Effector memory CD8-positive, alpha-beta T cell (primary cell): Measurements from ENCODE around the gene LGALS9C.
"Not testable (repeated sequence)": the region's sequence is repeated elsewhere in the genome, so short reads cannot be mapped to it uniquely, and the experiment has no call there.

Source experiments
- ATAC-seq: fragments of 150-1000 bp; cut with Tn5 transposase; replicated peaks from 2 replicates; pipeline ENCODE4 v1.10.0; 2021; ENCODE audit warnings: mild to moderate bottlenecking, moderate library complexity
- DNase-seq, 3 experiments: peaks; one replicate each; pipeline ENCODE4 v3.0.0; 2021
- H3K27ac Mint-ChIP-seq, 2 donors: one replicate each; pipeline ENCODE4 v1.8.0; 2022; ENCODE audit warnings: mild to moderate bottlenecking in 2 of 2, mixed read lengths in 2 of 2, moderate library complexity in 2 of 2
- H3K27me3 Mint-ChIP-seq, 2 donors: one replicate each; pipeline ENCODE4 v1.8.0; 2022; ENCODE audit warnings: mixed read lengths in 2 of 2
- H3K36me3 Mint-ChIP-seq: one replicate; pipeline ENCODE4 v1.8.0; 2022; ENCODE audit warnings: mild to moderate bottlenecking, moderate library complexity, mixed read lengths; ENCODE audit not compliant: insufficient read depth
- H3K4me1 Mint-ChIP-seq, 2 donors: one replicate each; pipeline ENCODE4 v1.8.0; 2022; ENCODE audit warnings: low read depth in 2 of 2, mixed read lengths in 2 of 2
- H3K4me3 Mint-ChIP-seq, 2 donors: one replicate each; pipeline ENCODE4 v1.8.0; 2022; ENCODE audit warnings: mild to moderate bottlenecking in 2 of 2, mixed read lengths in 2 of 2, moderate library complexity in 2 of 2
- H3K9me3 Mint-ChIP-seq, 2 donors: one replicate each; pipeline ENCODE4 v1.8.0; 2022; ENCODE audit warnings: mixed read lengths in 2 of 2
- total RNA-seq, 9 experiments: gene quantifications; one replicate each; lab custom pipeline; 2026; lab: John Stamatoyannopoulos, UW

The LGALS9C gene
- total RNA-seq = 0 to 0.13 (median 0) reads per million in 9 experiments

GRCh38 chr17:18476508-18477308 is at the start of gene LGALS9C:
Gene LGALS9C (plus strand): TSS chr17:18476789. CDS start chr17:18476855, 66 bp downstream.
- peak within 1 kb of the TSS in 1 of 2 donors; percentile 81 for H3K4me3 Mint-ChIP-seq
- ATAC-seq (peak; percentile 81), DNase-seq (peak; percentile 5 to 33 (median 23))
- H3K27me3 Mint-ChIP-seq, H3K4me1 Mint-ChIP-seq, H3K9me3 Mint-ChIP-seq, H3K36me3 Mint-ChIP-seq: not testable (repeated sequence)
- peak within 1 kb of the TSS in 1 of 2 donors; percentile 88 for H3K27ac Mint-ChIP-seq

DNA sequence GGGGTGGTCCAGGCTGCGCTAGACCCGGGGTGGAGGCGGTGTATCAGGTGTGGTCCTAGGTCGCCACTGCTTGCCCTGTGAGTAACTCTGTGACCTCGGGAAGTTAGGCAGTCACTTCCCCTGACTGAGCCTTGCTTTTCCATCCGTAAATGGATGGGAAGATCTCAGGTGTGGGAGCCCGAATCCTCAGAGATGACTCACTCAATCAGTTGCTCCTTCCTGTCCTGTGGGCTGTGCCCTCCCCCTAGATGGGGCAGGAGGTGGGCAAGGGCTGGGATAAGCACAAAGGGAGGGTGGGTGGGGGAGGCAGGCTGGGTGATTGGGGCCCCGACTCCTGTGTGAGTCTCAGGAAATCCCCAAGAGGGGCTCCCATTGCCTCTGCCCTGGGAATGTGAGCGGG is 44.4 kb upstream of the LGALS9C start:
- not testable (repeated sequence) for ATAC-seq, H3K36me3 Mint-ChIP-seq, H3K27ac Mint-ChIP-seq

GRCh38 chr17:18439465-18439870 is 37.1 kb upstream of the LGALS9C start:
- H3K27me3 Mint-ChIP-seq, H3K4me3 Mint-ChIP-seq, ATAC-seq, H3K4me1 Mint-ChIP-seq, H3K9me3 Mint-ChIP-seq, H3K27ac Mint-ChIP-seq, H3K36me3 Mint-ChIP-seq, DNase-seq: not testable (repeated sequence)

More for the DNA sequence above, 44.4 kb upstream of the LGALS9C start:
- not testable (repeated sequence) for H3K4me1 Mint-ChIP-seq, H3K9me3 Mint-ChIP-seq, DNase-seq, H3K4me3 Mint-ChIP-seq, H3K27me3 Mint-ChIP-seq

- ATAC-seq (peak; percentile 29), DNase-seq (peak in 2 of 3 experiments; percentile 26 to 31)
- H3K4me1 Mint-ChIP-seq, H3K9me3 Mint-ChIP-seq, H3K4me3 Mint-ChIP-seq, H3K36me3 Mint-ChIP-seq, H3K27ac Mint-ChIP-seq, H3K27me3 Mint-ChIP-seq: not testable (repeated sequence)
Observed at GRCh38 chr17:18442093-18442492, 34.5 kb upstream of the LGALS9C start.

- ATAC-seq, H3K27me3 Mint-ChIP-seq, H3K36me3 Mint-ChIP-seq: not testable (repeated sequence)
Observed at GRCh38 chr17:18442532-18442931, 34.1 kb upstream of the LGALS9C start.

DNA sequence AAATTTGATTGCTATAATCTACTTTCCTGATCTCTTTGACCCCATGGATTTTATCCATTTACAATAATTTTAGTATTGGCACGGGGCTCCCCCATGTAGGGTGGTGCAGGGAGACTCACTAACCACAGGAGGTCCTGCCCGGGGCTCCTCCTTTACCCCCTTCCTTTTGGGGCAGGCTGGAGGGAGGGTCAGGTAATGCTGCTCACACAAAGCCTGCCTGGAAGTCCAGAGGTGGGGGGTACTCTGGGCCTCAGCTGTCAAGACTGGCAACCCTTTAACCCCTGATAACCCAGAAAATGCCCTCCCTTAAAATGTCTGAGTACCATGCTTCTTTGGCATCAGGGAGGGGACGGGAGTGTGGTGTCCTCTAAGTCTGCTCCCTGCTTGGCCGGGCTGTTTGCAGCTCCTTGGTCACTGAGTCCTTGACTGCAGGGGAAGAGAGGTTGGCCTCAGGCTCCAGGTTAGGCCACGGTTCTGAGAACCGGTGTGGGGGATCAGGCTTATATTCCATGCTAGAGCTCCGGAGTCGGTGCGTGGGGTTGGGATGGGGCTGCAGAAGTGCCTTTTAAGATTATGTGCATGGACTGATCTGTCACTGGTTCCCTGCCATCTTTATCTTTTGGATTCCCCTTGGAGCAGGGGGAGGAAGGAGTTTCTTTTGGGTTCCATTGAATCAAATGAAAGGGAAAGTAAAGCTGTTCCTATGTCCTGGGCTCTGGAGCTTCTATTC is 28.9 kb upstream of the LGALS9C start:
- not testable (repeated sequence) for H3K27ac Mint-ChIP-seq, H3K9me3 Mint-ChIP-seq, ATAC-seq, H3K36me3 Mint-ChIP-seq, H3K4me3 Mint-ChIP-seq, H3K27me3 Mint-ChIP-seq, DNase-seq, H3K4me1 Mint-ChIP-seq

More at GRCh38 chr17:18442532-18442931, 34.1 kb upstream of the LGALS9C start:
- H3K4me3 Mint-ChIP-seq, H3K4me1 Mint-ChIP-seq, H3K27ac Mint-ChIP-seq, H3K9me3 Mint-ChIP-seq, DNase-seq: not testable (repeated sequence)

DNA sequence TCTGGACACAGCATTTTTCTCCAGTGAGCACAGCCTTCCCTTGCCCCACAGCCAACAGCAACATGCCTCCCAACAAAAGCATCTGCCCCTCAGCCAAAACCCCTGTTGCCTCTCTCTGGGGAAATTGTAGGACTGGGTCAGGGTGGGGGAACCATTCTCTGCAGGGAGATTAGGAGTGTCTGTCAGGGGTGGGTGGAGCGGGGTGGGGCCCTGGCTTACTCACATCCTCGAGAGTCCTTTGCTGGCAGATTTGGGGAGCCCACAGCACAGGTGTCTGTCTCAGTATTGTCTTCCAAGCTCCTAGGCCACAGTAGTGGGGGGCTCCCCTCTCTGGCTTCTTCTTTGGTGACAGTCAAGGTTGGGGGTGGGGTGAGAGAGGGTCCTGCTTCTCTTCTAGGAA is 28.3 kb upstream of the LGALS9C start:
- H3K27ac Mint-ChIP-seq, H3K27me3 Mint-ChIP-seq, H3K9me3 Mint-ChIP-seq, H3K4me3 Mint-ChIP-seq, H3K36me3 Mint-ChIP-seq, H3K4me1 Mint-ChIP-seq, DNase-seq, ATAC-seq: not testable (repeated sequence)

- not testable (repeated sequence) for H3K36me3 Mint-ChIP-seq, H3K4me1 Mint-ChIP-seq, H3K9me3 Mint-ChIP-seq, H3K27me3 Mint-ChIP-seq, H3K4me3 Mint-ChIP-seq, ATAC-seq, H3K27ac Mint-ChIP-seq, DNase-seq
Observed at GRCh38 chr17:18449833-18450232, 26.8 kb upstream of the LGALS9C start.

GRCh38 chr17:18450998-18451397 is 25.6 kb upstream of the LGALS9C start:
- not testable (repeated sequence) for H3K4me3 Mint-ChIP-seq, H3K9me3 Mint-ChIP-seq, H3K27ac Mint-ChIP-seq, H3K4me1 Mint-ChIP-seq, H3K27me3 Mint-ChIP-seq, H3K36me3 Mint-ChIP-seq, DNase-seq, ATAC-seq

- not testable (repeated sequence) for H3K27me3 Mint-ChIP-seq, H3K36me3 Mint-ChIP-seq, H3K4me3 Mint-ChIP-seq, H3K27ac Mint-ChIP-seq, H3K9me3 Mint-ChIP-seq, H3K4me1 Mint-ChIP-seq, DNase-seq, ATAC-seq
Observed at GRCh38 chr17:18451969-18452368, 24.6 kb upstream of the LGALS9C start.

DNA sequence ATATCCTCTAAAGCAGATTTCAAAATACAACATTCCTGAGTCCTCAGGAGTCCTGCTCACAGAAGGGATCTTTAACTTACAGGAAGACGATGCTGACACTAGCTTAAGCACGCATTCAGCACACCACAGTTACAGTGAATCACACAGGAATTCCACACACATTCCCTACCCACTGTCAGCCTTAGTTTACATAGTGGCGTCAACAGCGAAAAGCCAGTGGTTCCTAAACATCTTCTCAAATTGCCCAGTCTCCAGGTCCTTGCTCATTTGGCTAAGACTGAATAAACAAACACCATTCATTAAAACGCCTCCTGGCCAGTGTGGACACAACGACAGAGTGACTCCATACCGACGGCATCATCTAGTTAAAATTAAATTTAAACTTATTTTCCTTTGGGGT is 17.6 kb upstream of the LGALS9C start:
- ATAC-seq = not testable (repeated sequence)

DNA sequence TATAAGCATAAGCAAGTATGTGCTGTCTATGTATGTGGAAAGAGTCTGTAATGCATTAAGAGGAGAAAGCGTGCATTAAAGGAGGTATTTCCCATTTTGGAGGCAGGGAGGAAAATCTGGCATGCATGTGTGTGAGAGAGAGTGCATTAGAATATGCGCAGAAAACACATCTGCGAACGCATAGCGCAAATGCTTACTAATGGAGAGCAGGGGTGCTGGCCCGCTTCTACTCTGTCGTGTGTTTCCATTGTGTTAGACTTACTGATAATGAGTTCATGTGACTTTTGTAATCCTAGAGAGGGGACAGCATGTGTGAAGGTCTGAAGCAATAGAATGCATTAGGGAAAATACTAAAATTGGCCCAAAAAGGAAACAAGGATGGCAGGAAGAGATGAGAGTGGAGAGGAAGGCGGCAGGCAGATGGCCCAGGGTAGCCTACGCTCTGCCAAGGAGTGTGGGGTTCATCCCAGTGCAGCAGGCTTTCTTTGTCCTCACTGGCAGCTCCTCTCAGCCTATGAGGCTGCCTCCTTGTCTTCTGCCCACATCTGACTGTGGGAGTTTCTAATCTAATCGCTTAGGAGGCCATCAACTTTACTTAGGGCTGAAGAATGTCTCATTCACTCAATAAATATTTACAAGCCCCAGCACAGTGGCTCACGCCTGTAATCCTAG is 12.6 kb upstream of the LGALS9C start:
- DNase-seq, H3K27ac Mint-ChIP-seq, H3K4me1 Mint-ChIP-seq, H3K9me3 Mint-ChIP-seq, H3K4me3 Mint-ChIP-seq, ATAC-seq, H3K36me3 Mint-ChIP-seq, H3K27me3 Mint-ChIP-seq: not testable (repeated sequence)

More for the DNA sequence above, 17.6 kb upstream of the LGALS9C start:
- H3K27me3 Mint-ChIP-seq, H3K36me3 Mint-ChIP-seq, H3K9me3 Mint-ChIP-seq, DNase-seq, H3K4me1 Mint-ChIP-seq, H3K4me3 Mint-ChIP-seq, H3K27ac Mint-ChIP-seq: not testable (repeated sequence)

- DNase-seq, H3K9me3 Mint-ChIP-seq: not testable (repeated sequence)
Observed at GRCh38 chr17:18466250-18466983, 10.2 kb upstream of the LGALS9C start.

More at GRCh38 chr17:18466250-18466983, 10.2 kb upstream of the LGALS9C start:
- not testable (repeated sequence) for H3K4me3 Mint-ChIP-seq, H3K4me1 Mint-ChIP-seq, ATAC-seq, H3K27me3 Mint-ChIP-seq, H3K36me3 Mint-ChIP-seq
- peak overlapping the region in 1 of 2 donors; percentile 53 for H3K27ac Mint-ChIP-seq
